ENCODE results near the gene PIGK.
"Not testable (repeated sequence)": the region's sequence is repeated elsewhere in the genome, so short reads cannot be mapped to it uniquely, and the experiment has no call there.

The PIGK gene

GRCh38 chr1:77188770-77189169, 30.5 kb downstream of the PIGK start:
- TF ChIP-seq CSDC2 (CRISPR knock-in tag; IDR thresholded peaks at IDR 0.05) (no peak), ISL1 (CRISPR knock-in tag; IDR thresholded peaks at IDR 0.05) (no peak), ZNF565 (CRISPR knock-in tag; conservative IDR thresholded peaks at IDR 0.05; ENCODE audit: low read depth) (no peak), OSR1 (CRISPR knock-in tag; IDR thresholded peaks at IDR 0.05) (no peak), PATZ1 (CRISPR knock-in tag; IDR thresholded peaks at IDR 0.05; ENCODE audit: borderline replicate concordance) (no peak), ARNTL (CRISPR knock-in tag; IDR thresholded peaks at IDR 0.05; ENCODE audit: borderline replicate concordance, low read depth) (no peak), TOX (CRISPR knock-in tag; IDR thresholded peaks at IDR 0.05; ENCODE audit: borderline replicate concordance) (no peak), GLIS3 (CRISPR knock-in tag; IDR thresholded peaks at IDR 0.05) (no peak), TSHZ2 (CRISPR knock-in tag; IDR thresholded peaks at IDR 0.05) (no peak), ZFP30 (CRISPR knock-in tag; IDR thresholded peaks at IDR 0.05) (no peak), ZFP3 (CRISPR knock-in tag; IDR thresholded peaks at IDR 0.05) (no peak), CSRNP3 (CRISPR knock-in tag; IDR thresholded peaks at IDR 0.05) (no peak), BACH2 (CRISPR knock-in tag; IDR thresholded peaks at IDR 0.05; ENCODE audit: borderline replicate concordance) (no peak), TCF4 (CRISPR knock-in tag; IDR thresholded peaks at IDR 0.05; ENCODE audit: borderline replicate concordance) (no peak), POU6F1 (CRISPR knock-in tag; IDR thresholded peaks at IDR 0.05; ENCODE audit: borderline replicate concordance, low read depth) (no peak), ZNF8 (CRISPR knock-in tag; IDR thresholded peaks at IDR 0.05) (no peak)
- ATAC-seq = no peak

- ATAC-seq = not testable (repeated sequence)
Observed at GRCh38 chr1:77186907-77187306, 32.3 kb downstream of the PIGK start.

GRCh38 chr1:77182083-77182482, 37.1 kb downstream of the PIGK start:
- TF ChIP-seq TOX (CRISPR knock-in tag; IDR thresholded peaks at IDR 0.05; ENCODE audit: borderline replicate concordance) (no peak), CSDC2 (CRISPR knock-in tag; IDR thresholded peaks at IDR 0.05) (no peak), GLIS3 (CRISPR knock-in tag; IDR thresholded peaks at IDR 0.05) (no peak), CREB5 (CRISPR knock-in tag; IDR thresholded peaks at IDR 0.05; ENCODE audit: low read depth) (no peak), PPARA (CRISPR knock-in tag; IDR thresholded peaks at IDR 0.05; ENCODE audit: borderline replicate concordance) (no peak), ISL1 (CRISPR knock-in tag; IDR thresholded peaks at IDR 0.05) (no peak), POU6F1 (CRISPR knock-in tag; IDR thresholded peaks at IDR 0.05; ENCODE audit: borderline replicate concordance, low read depth) (no peak), ESRRG (CRISPR knock-in tag; IDR thresholded peaks at IDR 0.05) (no peak), ARNTL (CRISPR knock-in tag; IDR thresholded peaks at IDR 0.05; ENCODE audit: borderline replicate concordance, low read depth) (no peak)
- ATAC-seq = no peak

All from SK-N-SH treated with all-trans-retinoic acid at 6 μM for 48 hours (cell line).